Cardiac atrium fibroblast (primary cell): ENCODE data around the gene ZNF599. TPM values are rescaled to one million over a fixed set of nuclear protein-coding genes. Genes with fewer than 3 reads are reported as not detected.

Source experiments
- total RNA-seq: library from RNA; depleted of rRNA; stranded (reverse); fragments of >200 nt; gene quantifications from 2 replicates; pipeline ENCODE4 v1.2.3, GENCODE V29; 2015

The ZNF599 gene
- 11.2 and 12.0 TPM in 2 replicates for total RNA-seq

GRCh38 chr19:34772697-34773554, at the start of gene ZNF599:
Gene ZNF599, minus strand, starts transcription at chr19:34773215. Its CDS starts 374 bp downstream, at chr19:34772841.

DNA sequence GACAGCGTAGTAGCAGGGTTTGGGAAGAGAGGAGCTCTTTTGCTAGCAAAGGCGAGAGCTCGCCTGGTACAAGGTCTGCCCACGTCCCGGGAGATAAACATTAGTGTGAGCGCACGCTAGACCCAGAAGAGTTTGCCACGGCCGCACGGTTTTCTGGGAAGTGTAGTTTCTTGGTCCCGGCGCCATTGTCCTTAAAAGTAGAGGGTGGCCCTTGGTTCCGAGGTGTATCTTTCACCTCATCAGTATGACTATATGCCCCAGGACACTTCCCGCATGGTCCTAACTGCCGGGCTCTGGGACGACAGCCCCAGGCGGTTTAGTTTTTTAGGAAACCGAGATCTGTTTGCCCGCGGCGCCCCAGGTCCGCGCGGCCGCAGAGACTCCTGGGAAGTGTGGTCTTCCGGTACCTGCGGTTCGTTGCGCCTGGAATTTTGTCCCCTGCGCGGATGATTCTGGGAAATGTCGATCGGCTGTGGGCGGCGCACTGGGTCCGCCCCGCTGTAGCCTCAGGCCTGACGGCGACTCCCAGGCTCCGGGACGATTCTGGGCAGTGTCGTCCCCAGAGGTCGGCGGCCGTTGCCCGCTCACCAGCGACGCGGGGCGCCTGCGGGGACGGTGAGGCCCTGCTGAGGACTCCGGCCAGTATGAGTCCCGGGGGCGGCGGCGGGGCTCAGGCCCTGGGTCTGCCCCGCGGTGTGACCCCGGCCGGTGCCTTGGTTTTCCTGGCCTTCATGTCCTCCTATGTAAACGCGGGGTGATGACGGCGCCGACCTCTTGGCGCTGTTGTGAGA, 39.1 kb downstream of the ZNF599 start, which contains the start of gene ZNF181:
ZNF181 (plus strand) TSS at position 498 of the 791 bp plus-strand sequence. CDS start 795 bp downstream, outside the sequence.

Other genes starting within 250 kb of the ZNF599 start
- gene SCGB2B2, start 96.1 kb downstream of the ZNF599 start, total RNA-seq = 5.2 TPM in 1 of 2 replicates, not detected in the other
- gene ZNF302, start 95.5 kb downstream of the ZNF599 start, total RNA-seq = 11.2 and 12.6 TPM in 2 replicates
- gene ZNF181, start 39.0 kb downstream of the ZNF599 start, total RNA-seq = 14.6 and 18.8 TPM in 2 replicates
- 0.36 and 3.1 TPM in 2 replicates for gene ZNF30, start 153.7 kb upstream of the ZNF599 start, total RNA-seq
- gene ZNF792, start 191.0 kb upstream of the ZNF599 start, total RNA-seq = 2.9 and 3.1 TPM in 2 replicates
- 51.4 and 69.8 TPM in 2 replicates for gene GRAMD1A, start 227.1 kb upstream of the ZNF599 start, total RNA-seq